Activated T-cell treated with anti-CD3 and anti-CD28 coated beads, Interleukin-2, amount 50 U/mL, for 48 hours (primary cell): Measurements from ENCODE around the gene ZC3H12A.

Experiments used
- DNase-seq, 2 experiments: peaks; one replicate each; pipeline ENCODE4 v3.0.0-alpha.2; 2020

Gene ZC3H12A

DNA sequence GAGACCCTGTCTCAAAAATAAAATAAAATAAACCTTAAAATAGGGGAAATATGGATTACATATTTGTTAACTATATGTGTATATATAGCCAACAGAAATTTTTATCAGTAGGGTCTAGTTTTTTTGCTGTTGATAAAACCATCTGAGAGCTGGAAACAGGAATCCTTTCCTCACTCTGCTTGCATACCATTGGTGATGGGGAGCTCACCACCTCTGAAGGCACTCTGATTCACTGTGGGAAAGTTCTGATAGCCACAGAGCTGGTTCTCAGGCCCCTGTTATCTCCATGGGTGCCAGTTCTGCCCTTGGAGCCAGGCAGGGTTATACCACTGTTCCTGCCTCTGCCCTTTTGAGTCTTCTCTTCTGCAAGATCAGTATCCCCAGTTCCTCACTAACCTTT, 17.8 kb upstream of the ZC3H12A start:
- no peak for DNase-seq

DNA sequence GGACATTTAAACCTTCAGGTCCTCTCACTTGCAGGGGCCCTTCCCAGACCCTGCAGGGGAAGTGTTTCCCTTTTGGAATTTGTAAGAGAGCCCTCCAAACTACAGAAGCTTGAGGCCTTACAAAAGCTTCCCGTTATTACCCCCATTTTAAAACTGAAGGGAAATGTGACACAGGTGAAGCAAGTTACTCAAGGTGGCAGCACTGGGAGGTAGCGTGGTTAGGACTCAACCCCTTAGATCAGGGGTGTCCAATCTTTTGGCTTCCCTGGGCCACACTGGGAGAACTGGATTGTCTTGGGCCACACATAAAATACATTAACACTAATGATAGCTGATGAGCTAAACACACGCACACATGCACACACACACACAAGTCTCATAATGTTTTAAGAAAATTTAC, 15.8 kb upstream of the ZC3H12A start:
- DNase-seq, result no peak

DNA sequence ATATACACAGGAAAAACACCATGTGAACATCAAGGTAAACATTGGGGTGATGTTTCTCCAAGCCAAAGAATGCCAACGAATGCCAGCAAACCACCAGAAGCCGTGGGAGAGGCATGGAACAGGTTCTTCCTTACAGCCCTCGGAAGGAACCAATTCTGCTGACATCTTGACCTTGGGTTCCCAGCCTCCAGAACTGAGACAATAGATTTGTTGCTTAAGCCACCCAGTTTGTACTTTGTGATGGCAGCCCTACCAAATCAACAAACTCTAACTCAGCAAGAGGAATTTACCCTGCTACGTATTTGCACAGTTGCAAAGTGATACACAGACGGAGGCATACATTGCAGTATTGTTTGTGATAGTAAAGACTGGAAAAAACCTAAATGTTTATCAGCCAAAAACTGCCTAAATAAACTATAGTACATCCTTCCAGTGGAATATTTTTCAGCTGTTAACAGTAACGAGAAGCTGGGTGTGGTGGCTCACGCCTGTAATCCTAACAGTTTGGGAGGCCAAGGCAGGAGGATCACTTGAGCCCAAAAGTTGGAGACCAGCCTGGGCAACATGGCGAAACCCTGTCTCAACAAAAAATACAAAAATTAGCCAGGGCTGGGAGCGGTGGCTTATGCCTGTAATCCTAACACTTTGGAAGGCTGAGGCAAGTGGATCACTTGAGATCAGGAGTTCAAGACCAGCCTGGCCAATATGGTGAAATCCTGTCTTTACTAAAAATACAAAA, 12.5 kb upstream of the ZC3H12A start:
- DNase-seq, result no peak

DNA sequence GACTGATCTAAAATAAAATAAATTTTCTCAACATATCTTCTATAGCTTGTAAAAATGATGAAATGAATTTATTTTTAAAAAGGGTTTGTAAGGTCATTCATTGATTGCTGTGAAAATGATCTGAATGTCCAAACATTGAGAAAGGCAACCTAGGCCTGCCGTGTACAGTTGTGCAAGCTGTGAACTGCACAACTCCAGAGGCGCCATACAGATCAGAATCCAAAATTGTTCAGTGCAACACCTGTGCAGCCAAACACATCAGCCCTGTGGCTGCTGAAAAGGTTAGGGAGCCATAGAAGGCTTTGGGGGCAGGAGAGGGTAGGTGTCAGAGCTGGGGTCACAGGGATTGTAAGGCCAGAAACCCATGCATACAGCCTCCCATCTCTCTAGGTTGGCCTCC, 9.9 kb upstream of the ZC3H12A start:
- DNase-seq, result no peak

DNA sequence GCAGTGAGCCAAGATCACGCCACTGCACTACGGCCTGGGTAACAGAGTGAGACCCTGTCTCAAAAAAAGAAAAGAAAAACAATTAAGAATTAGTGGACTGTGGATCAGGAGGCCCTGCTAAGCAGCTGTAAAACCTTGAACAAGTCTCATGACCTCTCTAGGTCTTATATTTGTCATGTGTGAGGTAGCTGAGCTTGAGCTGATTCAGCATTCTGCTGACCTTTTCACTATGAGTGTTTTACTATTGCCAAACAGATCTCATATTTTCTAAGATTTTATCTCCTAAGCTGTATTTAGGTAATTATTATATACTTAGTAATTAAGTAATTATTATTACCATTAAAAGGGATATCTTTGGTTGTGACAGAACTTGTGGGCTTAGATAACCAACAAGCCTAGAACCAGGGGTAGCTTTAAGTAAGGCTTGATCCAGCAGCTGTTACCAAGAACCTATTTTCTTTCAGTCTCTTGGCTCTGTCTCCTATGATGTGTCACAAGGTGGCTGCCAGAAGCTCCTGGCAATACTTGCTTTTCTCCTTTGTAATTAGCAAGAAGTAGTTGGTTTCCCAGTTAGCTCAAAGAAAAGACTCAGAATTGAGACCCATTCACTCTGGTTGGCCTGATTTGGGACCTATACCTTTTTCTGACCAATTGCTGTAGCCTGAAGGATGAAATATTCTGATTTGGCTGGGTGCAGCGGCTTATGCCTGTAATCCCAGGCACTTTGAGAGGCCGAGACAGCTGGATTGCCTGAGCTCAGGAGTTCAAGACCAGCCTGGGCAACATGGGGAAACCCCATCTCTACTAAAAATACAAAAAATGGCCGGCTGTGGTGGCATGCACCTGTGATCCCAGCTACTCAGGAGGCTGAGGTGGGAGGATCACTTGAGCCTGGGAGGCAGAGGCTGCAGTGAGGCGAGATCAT, 8.5 kb upstream of the ZC3H12A start:
- no peak for DNase-seq

DNA sequence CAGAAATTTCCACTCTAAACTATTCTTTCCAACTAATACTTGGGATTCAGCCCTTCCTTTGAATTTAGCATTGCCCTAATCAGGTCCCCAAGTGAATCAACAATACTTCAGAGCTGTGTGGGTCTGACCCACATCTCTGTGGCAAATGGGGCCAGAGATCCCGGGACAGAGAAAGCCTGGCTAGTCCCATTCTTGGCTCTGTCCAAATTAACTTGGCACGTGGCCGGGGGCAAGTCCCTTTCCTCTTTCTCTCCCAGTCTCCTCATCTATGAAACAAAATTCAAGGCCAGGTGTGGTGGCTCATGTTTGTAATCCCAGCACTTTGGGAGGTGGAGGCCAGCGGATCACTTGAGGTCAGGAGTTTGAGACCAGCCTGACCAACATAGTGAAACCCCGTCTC, 6.3 kb upstream of the ZC3H12A start:
- no peak for DNase-seq

DNA sequence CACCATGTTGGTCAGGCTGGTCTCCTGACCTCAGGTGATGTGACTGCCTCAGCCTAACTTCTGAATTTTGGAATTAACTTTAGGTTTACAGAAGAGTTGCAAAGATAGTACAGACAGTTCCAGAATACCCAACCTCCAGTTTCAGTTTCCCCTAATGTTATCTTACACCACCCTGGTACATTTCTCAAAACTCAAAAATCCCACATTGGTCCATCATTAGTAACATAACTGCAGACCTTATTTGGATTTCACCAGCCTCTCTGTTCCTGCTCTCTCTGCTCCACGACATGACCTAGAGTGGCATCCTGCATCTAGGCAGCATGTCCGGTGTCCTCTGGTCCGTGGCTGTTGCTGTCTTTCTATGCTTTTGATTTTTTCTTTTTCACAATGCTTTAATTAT, 5.0 kb upstream of the ZC3H12A start:
- DNase-seq, result no peak

DNA sequence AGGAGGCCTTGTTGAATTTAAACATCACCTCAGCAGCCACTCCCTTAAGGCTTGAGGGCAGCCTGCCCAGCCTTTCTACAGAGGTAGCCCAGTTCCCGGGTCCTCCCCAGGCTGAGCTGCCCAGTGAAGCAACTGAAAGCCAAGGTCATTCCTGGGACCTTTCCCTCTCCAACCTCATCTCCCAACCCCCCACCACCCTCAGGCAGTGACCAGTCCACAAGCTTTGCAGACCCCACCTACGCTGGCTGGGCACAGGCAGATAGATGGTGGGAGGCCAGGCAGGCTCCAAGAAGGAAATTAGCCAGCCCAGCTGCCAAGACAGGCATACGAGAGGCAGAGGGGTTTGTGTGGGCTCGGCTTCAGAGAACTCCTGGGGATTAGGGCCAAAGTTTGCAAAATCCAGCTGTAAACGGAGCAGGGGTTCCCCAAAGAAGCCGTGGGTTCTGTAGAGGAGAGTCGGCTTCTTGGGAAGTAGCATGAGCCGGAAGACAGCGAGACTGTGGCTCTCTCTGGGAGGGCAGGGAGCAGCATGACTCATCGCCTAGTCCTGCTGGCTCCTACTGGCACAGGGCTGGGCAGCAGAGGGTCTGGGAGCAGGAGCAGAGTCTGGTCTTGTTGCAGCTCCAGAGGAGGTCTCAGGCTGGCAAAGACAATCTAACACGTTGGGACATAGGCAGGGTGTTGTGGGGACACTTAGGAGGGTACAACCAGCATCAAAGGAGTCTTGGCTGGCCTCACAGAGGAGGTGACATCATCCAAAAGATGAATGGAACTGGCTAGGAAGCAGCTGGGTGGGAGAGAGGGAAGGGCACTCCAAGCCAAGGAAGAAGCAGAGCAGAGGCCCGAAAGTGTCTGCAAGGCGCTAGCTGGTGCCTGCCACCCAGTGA, 2.8 kb upstream of the ZC3H12A start:
- DNase-seq, result no peak

DNA sequence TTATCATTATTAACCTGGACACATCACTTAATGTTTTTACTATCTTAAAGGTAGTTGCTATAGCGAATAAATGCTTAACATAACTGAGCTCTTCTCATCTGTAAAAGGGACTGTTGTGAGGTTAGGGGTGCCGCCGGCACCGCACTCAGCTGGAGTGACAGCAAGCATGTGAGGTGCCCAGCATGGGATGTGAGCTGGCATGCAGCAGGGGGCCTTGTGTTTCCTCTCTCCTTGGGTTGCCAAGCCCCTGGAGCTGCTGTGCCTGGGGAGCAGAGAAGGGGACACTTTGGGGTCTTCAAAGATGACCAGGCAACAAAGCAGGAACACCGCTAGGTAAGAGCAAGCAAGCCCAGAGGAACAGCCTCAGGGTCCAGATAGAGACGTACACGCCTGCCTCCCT, 2.1 kb upstream of the ZC3H12A start:
- no peak for DNase-seq

DNA sequence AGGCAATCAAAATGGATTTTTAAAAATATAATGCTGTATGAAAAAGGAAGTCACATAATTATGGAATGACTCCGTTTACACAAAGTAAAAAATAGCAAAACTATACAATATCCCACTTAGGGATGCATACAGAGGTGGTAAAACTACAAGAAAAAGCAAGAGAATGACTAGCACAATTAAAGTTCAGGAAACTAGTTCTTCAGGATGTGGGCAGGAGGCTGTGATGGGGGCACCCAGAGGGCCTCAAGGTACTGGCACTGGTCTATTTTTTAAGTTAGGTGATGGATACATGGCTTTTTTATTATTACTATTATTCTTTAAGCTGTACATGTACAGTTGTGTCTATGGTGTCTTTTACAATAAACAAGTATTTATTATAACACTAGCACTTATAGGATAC, 1.4 kb upstream of the ZC3H12A start:
- DNase-seq, result no peak

DNA sequence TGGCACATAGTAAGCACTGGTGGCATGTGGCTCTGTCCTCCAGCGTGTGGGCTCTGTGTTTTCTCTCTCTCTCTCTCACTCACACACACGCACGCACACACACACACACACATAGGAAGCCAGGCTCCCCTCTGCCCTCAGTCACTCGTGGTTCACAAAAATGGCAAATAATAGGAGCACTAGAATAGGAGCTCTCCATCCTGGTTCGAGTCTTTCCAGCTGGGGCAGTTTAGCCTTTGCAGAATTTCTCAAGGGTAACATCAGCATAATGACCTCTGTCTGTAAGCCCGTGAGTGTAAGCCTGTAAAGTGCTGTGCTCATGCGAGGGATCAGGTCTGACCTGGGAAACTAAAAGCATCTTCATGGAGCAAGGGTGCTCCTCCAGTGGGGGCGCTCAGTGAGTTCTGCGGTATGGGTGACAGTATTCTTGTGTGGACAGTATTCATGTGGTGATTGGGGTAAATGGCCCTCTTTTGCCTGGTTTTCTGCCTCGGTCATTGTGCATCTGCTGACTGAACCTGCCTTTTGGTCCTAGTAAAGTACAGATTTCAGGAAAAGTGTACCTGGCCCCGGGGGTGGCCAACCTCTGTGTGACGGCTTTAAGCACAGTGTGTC, 842 bp upstream of the ZC3H12A start:
- DNase-seq, result peak; percentile 61 to 65

DNA sequence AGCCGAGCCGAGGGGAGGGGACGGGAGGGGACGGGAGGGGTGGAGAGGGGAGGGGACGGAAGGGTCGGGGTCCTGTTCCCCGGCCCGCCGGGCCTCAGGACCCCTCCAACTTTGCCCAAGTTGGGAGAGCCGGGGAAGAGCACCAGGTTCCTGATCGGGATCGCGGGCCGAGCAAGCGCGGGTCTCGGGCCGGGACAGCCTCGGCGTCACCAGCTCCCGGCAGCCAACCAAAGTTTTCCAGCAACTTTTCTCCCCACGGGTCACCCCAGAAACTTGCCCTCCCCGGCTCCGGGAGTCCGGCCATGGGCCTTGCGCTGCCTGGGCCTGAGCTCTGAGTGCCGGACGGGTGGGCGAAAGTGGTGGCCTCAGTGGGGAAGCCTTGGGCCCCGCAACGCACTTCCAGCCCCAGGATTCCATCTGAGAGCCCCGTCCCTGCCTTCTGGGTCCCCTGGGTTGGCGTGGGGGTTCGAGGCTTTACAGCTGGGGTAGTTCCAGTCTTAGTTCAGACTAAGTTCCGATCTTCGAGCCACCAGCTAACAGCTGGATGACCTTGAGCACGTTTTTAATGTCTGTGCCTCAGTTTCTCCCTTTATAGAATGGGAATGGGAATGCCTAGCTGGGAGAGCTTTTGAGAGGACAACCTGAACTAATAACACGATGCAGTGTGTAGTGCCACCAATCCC, 458 bp downstream of the ZC3H12A start:
- peak in 1 of 2 experiments; percentile 55 for DNase-seq

DNA sequence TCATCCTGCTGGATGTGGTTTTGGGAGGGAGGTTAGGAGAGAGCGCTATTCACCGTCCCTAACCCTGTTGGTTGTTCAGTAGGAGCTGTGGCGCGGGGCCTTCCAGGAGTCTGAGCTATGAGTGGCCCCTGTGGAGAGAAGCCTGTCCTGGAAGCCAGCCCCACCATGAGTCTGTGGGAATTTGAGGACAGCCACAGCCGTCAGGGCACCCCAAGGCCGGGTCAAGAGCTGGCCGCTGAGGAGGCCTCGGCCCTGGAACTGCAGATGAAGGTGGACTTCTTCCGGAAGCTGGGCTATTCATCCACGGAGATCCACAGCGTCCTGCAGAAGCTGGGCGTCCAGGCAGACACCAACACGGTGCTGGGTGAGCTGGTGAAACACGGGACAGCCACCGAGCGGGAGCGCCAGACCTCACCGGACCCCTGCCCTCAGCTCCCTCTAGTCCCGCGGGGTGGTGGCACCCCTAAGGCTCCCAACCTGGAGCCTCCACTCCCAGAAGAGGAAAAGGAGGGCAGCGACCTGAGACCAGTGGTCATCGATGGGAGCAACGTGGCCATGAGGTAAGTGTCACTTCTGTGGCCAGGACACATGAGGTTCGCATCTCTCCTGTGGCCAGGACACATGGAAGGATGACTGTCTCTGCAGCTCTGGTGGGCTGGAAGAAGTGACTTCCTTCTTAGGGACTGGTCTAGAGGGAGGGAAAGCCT, 1.2 kb downstream of the ZC3H12A start:
- DNase-seq, result peak; percentile 44 to 45

DNA sequence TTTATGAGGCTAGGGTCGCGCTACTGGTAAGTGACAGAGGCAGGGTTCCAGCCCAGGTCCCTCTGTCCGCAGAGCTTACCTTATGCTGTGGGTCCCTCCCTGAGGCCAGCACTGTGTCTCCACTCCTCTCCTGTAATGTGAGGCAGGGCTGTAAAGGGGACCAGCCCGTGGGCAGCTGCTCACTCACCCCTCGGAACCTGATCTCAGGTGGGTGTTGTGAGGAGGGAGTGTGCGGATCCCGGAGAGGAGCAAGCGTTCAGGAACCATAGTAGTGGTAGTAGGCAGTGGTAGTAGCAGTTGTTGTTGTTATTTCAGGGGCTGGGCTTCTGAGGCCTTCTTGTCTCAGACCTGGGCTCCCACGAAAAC, 1.7 kb downstream of the ZC3H12A start:
- peak; percentile 37 to 45 for DNase-seq

DNA sequence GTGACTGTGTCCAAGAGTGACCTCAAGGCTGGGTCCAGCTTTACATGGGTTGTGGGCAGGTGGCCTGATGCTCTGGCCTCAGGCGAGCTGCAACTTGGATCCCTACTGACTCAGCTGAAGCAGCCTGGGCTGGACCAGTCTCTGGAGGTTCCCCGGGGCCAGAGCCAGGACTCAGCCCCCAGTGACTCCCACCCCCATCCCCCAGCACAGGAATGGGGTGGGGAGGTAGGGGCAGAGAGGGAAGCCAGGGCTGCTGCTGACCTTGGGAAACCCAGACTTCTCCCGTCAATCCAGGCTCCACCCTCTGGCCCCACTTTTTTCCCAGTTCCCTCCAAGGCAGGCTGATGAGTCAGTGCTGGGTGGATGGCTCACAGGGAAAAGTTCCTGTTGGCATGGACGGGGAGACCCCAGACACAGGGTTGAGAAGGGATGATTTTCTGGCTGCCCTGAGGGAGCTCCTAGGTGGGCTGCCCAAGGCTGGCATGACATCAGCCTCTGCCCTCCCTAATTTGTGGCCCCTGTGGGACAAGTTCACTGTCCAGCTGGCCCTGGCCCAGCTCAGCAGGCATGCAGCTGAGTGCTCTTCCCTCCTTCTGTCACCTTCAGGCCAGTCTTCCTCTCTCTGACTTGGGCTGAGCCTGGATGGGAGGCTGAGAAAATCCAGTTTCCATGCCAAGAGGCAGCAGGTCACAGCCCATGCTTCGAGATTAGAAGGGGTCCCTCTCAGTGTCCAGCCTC, 2.2 kb downstream of the ZC3H12A start:
- peak in 1 of 2 experiments; percentile 35 for DNase-seq

DNA sequence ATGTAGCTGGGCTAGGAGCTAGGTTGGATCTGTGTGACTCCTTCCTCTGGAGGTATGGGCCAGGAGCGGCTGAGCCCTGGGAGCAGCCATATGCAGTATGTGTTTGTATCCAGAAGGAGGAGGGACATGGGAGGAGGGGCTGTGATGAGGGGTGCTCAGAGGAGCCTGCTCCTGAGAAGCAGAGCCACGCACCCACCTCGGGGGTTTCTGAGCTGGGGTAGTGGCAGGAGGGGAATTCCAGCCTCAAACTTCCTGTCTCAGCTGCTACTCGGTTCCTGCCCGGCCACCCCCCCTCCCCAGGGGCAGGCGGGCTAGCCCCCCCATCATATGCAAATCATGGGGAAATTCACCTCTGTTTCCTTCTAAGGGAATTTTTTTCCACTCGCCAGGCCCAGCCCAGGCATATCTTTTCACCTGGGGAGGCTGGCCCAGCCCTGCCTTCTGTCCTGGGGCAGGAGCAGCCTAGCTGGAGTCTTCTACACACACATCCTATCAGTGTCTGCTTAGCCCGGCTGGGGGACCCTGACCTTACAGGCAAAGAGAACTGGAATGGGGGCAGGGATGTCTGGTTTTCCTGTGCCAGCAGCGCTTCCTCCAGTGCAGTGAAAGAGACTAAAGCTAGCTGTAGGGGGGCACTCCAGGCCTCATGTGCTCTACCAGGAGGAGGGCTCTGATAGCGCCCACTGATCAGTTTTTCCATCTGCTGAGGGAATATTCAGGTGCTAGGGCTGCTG, 3.0 kb downstream of the ZC3H12A start:
- peak; percentile 80 to 83 for DNase-seq

DNA sequence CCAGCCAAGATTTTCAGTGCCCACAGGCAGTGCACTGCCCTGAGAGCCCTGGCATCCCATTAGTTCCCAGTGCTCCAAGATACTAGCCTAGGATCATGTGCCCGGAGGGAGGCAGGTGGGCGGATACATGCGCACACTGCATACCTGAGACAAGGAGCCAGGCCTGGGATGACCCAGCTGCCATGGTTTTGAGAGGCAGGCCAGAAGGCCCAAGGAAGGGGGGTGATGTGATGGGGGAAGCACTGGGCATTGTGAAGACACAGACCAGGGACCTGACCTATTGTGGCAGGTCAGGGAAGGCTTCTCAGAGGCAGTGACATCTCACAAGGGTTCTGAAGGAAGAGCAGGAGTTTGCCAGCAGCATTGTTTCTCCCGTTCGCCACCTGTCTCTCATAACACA, 3.6 kb downstream of the ZC3H12A start:
- DNase-seq, result peak; percentile 52 to 56

DNA sequence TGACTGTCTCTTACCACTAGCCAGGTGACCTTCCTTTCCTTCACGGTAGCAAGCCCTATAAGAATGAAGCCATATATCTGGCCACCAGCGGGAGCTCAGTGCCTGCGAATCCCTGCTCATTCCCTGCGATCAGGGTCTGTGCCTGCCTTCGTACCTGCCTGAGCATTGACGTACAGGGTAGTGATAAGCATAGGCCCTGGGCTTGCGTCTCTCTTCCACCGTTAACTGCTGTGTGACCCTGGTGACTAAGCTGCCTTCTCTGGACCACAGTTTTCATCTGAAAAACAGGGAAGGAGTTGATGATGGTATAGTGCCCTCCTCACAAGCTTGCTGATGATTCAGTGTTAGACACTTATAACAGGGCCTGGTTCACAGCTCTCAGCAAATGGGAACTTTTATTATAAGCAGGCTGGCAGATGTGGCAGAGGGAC, 4.1 kb downstream of the ZC3H12A start:
- peak; percentile 68 to 73 for DNase-seq

DNA sequence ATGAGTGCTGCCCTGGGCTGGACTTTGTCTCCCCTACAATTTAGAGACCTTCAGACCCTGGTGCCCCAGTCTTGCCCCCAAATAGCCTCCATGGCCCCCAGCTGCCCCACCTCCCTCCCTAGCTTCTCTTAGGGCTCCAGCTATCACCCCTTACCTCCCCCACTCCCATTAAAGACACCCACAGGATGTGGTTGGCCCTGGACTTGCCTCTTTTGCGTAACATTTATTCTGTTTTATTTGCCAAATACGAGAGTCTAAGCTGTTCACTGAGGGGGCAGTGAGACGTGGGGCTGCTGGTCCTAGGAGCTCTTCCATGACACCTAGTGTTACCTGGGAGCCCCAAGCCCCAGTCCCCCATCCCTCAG, 4.5 kb downstream of the ZC3H12A start:
- peak; percentile 64 to 69 for DNase-seq
